ENCODE results near the gene C1orf53.

- TF ChIP-seq, protein P1, sequence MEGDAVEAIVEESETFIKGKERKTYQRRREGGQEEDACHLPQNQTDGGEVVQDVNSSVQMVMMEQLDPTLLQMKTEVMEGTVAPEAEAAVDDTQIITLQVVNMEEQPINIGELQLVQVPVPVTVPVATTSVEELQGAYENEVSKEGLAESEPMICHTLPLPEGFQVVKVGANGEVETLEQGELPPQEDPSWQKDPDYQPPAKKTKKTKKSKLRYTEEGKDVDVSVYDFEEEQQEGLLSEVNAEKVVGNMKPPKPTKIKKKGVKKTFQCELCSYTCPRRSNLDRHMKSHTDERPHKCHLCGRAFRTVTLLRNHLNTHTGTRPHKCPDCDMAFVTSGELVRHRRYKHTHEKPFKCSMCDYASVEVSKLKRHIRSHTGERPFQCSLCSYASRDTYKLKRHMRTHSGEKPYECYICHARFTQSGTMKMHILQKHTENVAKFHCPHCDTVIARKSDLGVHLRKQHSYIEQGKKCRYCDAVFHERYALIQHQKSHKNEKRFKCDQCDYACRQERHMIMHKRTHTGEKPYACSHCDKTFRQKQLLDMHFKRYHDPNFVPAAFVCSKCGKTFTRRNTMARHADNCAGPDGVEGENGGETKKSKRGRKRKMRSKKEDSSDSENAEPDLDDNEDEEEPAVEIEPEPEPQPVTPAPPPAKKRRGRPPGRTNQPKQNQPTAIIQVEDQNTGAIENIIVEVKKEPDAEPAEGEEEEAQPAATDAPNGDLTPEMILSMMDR (IDR thresholded peaks at IDR 0.05; ENCODE audit: poor library complexity, severe bottlenecking), result no peak
- TF ChIP-seq POLR2AphosphoS5 (IDR thresholded peaks at IDR 0.05), result no peak
Measured at GRCh38 chr1:197920067-197920396, 17.6 kb downstream of the C1orf53 start.
